Neural crest cell (in vitro differentiated cells): ENCODE data around the gene CARD10. TPM values are rescaled to one million over a fixed set of nuclear protein-coding genes. Genes with fewer than 3 reads are reported as not detected.

Experiments
- DNase-seq: peaks from one replicate; pipeline ENCODE4 v3.0.0; 2021; ENCODE audit warnings: low read depth, mixed read lengths, low spot score
- H3K27ac Mint-ChIP-seq: one replicate; pipeline ENCODE4 v1.8.0; 2021; ENCODE audit warnings: mild to moderate bottlenecking, mixed read lengths; ENCODE audit not compliant: unreplicated experiment
- H3K27me3 Mint-ChIP-seq: 2 replicates; pipeline ENCODE4 v1.8.0; 2021; ENCODE audit warnings: low read depth, mild to moderate bottlenecking, mixed read lengths
- H3K36me3 Mint-ChIP-seq: 2 replicates; pipeline ENCODE4 v1.8.0; 2021; ENCODE audit warnings: low read depth, mild to moderate bottlenecking, mixed read lengths
- H3K4me1 Mint-ChIP-seq: 2 replicates; pipeline ENCODE4 v1.8.0; 2021; ENCODE audit warnings: mixed read lengths
- H3K4me3 Mint-ChIP-seq: one replicate; pipeline ENCODE4 v1.8.0; 2021; ENCODE audit warnings: mild to moderate bottlenecking, mixed read lengths
- H3K9me3 Mint-ChIP-seq: 2 replicates; pipeline ENCODE4 v1.8.0; 2021; ENCODE audit warnings: mixed read lengths
- CTCF ChIP-seq: fragments of 200-600 bp; sonication (generic); conservative IDR thresholded peaks from 2 replicates; pipeline ENCODE4 v1.5.0; 2021; ENCODE audit warnings: antibody characterized with exemption, mild to moderate bottlenecking
- total RNA-seq: library from RNA; stranded (reverse); gene quantifications from 2 replicates; pipeline ENCODE4 v1.2.1, GENCODE V29; 2021

Gene CARD10
- total RNA-seq, 1 donor from 2014 or later = 7.3 TPM

- H3K9me3 Mint-ChIP-seq = peaks cover 9% of the 10 kb centered on the region
- no peak overlapping the region for H3K27ac Mint-ChIP-seq
- no peak overlapping the region for H3K4me3 Mint-ChIP-seq
- peaks cover 3% of the 10 kb centered on the region for H3K36me3 Mint-ChIP-seq
- DNase-seq = no peak
- peaks cover 42% of the 10 kb centered on the region for H3K27me3 Mint-ChIP-seq
- H3K4me1 Mint-ChIP-seq = no peaks in the 10 kb centered on the region
- no peak for TF ChIP-seq CTCF
Measured at GRCh38 chr22:37443086-37443485, 76.1 kb downstream of the CARD10 start.

- H3K27ac Mint-ChIP-seq = no peak overlapping the region
Measured at GRCh38 chr22:37442537-37442936, 76.7 kb downstream of the CARD10 start.

GRCh38 chr22:37442135-37442534, 77.1 kb downstream of the CARD10 start:
- TF ChIP-seq CTCF = no peak
- peaks cover 9% of the 10 kb centered on the region for H3K9me3 Mint-ChIP-seq
- H3K4me1 Mint-ChIP-seq = no peaks in the 10 kb centered on the region
- peaks cover 43% of the 10 kb centered on the region for H3K27me3 Mint-ChIP-seq
- no peak overlapping the region for H3K4me3 Mint-ChIP-seq
- no peak overlapping the region for H3K27ac Mint-ChIP-seq
- no peak for DNase-seq
- peaks cover 3% of the 10 kb centered on the region for H3K36me3 Mint-ChIP-seq

More at GRCh38 chr22:37442537-37442936, 76.7 kb downstream of the CARD10 start:
- Mint-ChIP-seq H3K4me1 (no peaks in the 10 kb centered on the region), H3K36me3 (peaks cover 3% of the 10 kb centered on the region), H3K9me3 (peaks cover 9% of the 10 kb centered on the region), H3K4me3 (no peak overlapping the region), H3K27me3 (peaks cover 43% of the 10 kb centered on the region)
- no peak for DNase-seq
- TF ChIP-seq CTCF = no peak

- no peaks in the 10 kb centered on the region for H3K4me1 Mint-ChIP-seq
- H3K27me3 Mint-ChIP-seq = peaks cover 43% of the 10 kb centered on the region
- no peak for DNase-seq
- peaks cover 3% of the 10 kb centered on the region for H3K36me3 Mint-ChIP-seq
- H3K9me3 Mint-ChIP-seq = peaks cover 9% of the 10 kb centered on the region
- no peak overlapping the region for H3K27ac Mint-ChIP-seq
- no peak overlapping the region for H3K4me3 Mint-ChIP-seq
- TF ChIP-seq CTCF = no peak
Measured at GRCh38 chr22:37440875-37441274, 78.3 kb downstream of the CARD10 start.

Other genes starting within 250 kb of the CARD10 start
- gene CYTH4, start 236.9 kb downstream of the CARD10 start, total RNA-seq = not detected in 2 replicates
- gene ELFN2, start 91.9 kb downstream of the CARD10 start, total RNA-seq = 0.09 and 0.27 TPM in 2 replicates
- 3.2 and 4.7 TPM in 2 replicates for gene MFNG, start 33.0 kb downstream of the CARD10 start, total RNA-seq
- 22.6 and 26.1 TPM in 2 replicates for gene CDC42EP1, start 41.1 kb upstream of the CARD10 start, total RNA-seq
- gene LGALS2, start 60.7 kb upstream of the CARD10 start, total RNA-seq = not detected in 2 replicates
- gene GGA1, start 89.4 kb upstream of the CARD10 start, total RNA-seq = 85.1 and 88.6 TPM in 2 replicates
- gene SH3BP1, start 120.3 kb upstream of the CARD10 start, total RNA-seq = 36.4 and 36.6 TPM in 2 replicates
- gene PDXP, start 139.3 kb upstream of the CARD10 start, total RNA-seq = 51.5 and 55.3 TPM in 2 replicates
- 16.1 and 21.0 TPM in 2 replicates for gene LGALS1, start 156.2 kb upstream of the CARD10 start, total RNA-seq
- 43.3 and 44.5 TPM in 2 replicates for gene NOL12, start 166.9 kb upstream of the CARD10 start, total RNA-seq
- gene TRIOBP, start 177.6 kb upstream of the CARD10 start, total RNA-seq = 45.8 and 53.2 TPM in 2 replicates